Kidney capillary endothelial cell (primary cell): ENCODE results near the gene DROSHA.
"Not testable (repeated sequence)": the region's sequence is repeated elsewhere in the genome, so short reads cannot be mapped to it uniquely, and the experiment has no call there.

Experiments
- DNase-seq: peaks from one replicate; pipeline ENCODE4 v3.0.0-alpha.2; 2018; ENCODE audit warnings: low spot score

Gene DROSHA

GRCh38 chr5:31531888-31532547 lies at the start of gene DROSHA, which contains the start of gene C5orf22:
TSS of gene DROSHA (minus strand) at chr5:31532093. CDS start at chr5:31529059, 3,034 bp downstream.
TSS of gene C5orf22 (plus strand) at chr5:31532301. CDS start at chr5:31532393, 92 bp downstream.
- DNase-seq, result peak; percentile 92

GRCh38 chr5:31579558-31579957 lies 47.7 kb upstream of the DROSHA start:
- no peak for DNase-seq

- no peak for DNase-seq
These were observed 45.5 kb upstream of the DROSHA start for GRCh38 chr5:31577438-31577837.

GRCh38 chr5:31574772-31575171 lies 42.9 kb upstream of the DROSHA start:
- DNase-seq, result no peak

GRCh38 chr5:31573494-31574142 lies 41.7 kb upstream of the DROSHA start:
- DNase-seq, result no peak

GRCh38 chr5:31569068-31569467 lies 37.2 kb upstream of the DROSHA start:
- DNase-seq, result no peak

- no peak for DNase-seq
These were observed 36.5 kb upstream of the DROSHA start for GRCh38 chr5:31568302-31568835.

GRCh38 chr5:31566362-31566761 lies 34.5 kb upstream of the DROSHA start:
- DNase-seq, result not testable (repeated sequence)

GRCh38 chr5:31563216-31563615 lies 31.3 kb upstream of the DROSHA start:
- no peak for DNase-seq

- no peak for DNase-seq
These were observed 30.1 kb upstream of the DROSHA start for GRCh38 chr5:31561946-31562345.

- no peak for DNase-seq
These were observed 28.0 kb upstream of the DROSHA start for GRCh38 chr5:31559942-31560341.

GRCh38 chr5:31556461-31556860 lies 24.6 kb upstream of the DROSHA start:
- DNase-seq, result no peak

- DNase-seq, result no peak
These were observed 22.7 kb upstream of the DROSHA start for GRCh38 chr5:31554552-31554951.

- no peak for DNase-seq
These were observed 22.0 kb upstream of the DROSHA start for GRCh38 chr5:31553863-31554262.

- DNase-seq, result no peak
These were observed 20.0 kb upstream of the DROSHA start for GRCh38 chr5:31551878-31552277.

GRCh38 chr5:31549114-31549513 lies 17.2 kb upstream of the DROSHA start:
- DNase-seq, result not testable (repeated sequence)

GRCh38 chr5:31537851-31538250 lies 6.0 kb upstream of the DROSHA start:
- no peak for DNase-seq

GRCh38 chr5:31537349-31537748 lies 5.5 kb upstream of the DROSHA start:
- no peak for DNase-seq

GRCh38 chr5:31536873-31537272 lies 5.0 kb upstream of the DROSHA start:
- DNase-seq, result no peak

GRCh38 chr5:31534527-31535046 lies 2.7 kb upstream of the DROSHA start:
- DNase-seq, result no peak

GRCh38 chr5:31531543-31531887 lies 378 bp downstream of the DROSHA start:
- peak; percentile 18 for DNase-seq

GRCh38 chr5:31530541-31531265 lies 1.2 kb downstream of the DROSHA start:
- DNase-seq, result no peak

- no peak for DNase-seq
These were observed 8.9 kb downstream of the DROSHA start for GRCh38 chr5:31523041-31523440.
